Sigmoid colon (tissue), 7 donors: ENCODE results near the gene CD28. TPM values are rescaled to one million over a fixed set of nuclear protein-coding genes. Genes with fewer than 3 reads are reported as not detected.

ENCODE experiments used
- DNase-seq: peaks from one replicate; pipeline ENCODE4 v3.0.0-alpha.2; 2019
- H3K27ac ChIP-seq, 4 donors: fragments of 200-600 bp; sonication (generic); one replicate each; pipeline ENCODE4 v1.5.1; 2016 to 2019; ENCODE audit warnings: mild to moderate bottlenecking in 1 of 4
- H3K27me3 ChIP-seq, 3 donors: fragments of 200-600 bp; sonication (generic); one replicate each; pipeline ENCODE4 v1.5.1; 2019; ENCODE audit warnings: mild to moderate bottlenecking in 1 of 3
- H3K36me3 ChIP-seq, 4 donors: fragments of 200-600 bp; sonication (generic); one replicate each; pipeline ENCODE4 v1.5.1; 2016 to 2019
- H3K4me1 ChIP-seq, 4 donors: fragments of 200-600 bp; sonication (generic); one replicate each; pipeline ENCODE4 v1.5.1; 2017 to 2019
- H3K4me3 ChIP-seq, 4 donors: fragments of 200-600 bp; sonication (generic); one replicate each; pipeline ENCODE4 v1.5.1; 2017 to 2019; ENCODE audit warnings: mild to moderate bottlenecking in 2 of 4, moderate library complexity in 1 of 4
- H3K9me3 ChIP-seq, 4 donors: fragments of 200-600 bp in 3 of 4; sonication (generic) in 3 of 4; one replicate each; pipeline versions ENCODE4 v1.5.1 to v1.6.1; 2013 to 2019
- CTCF ChIP-seq, 4 experiments: fragments of 450-650 bp in 3 of 4; fragments of 200-600 bp in 1 of 4; IDR thresholded peaks; one replicate each; pipeline ENCODE4 v1.5.1; 2016 to 2019; ENCODE audit warnings: antibody characterized with exemption in 4 of 4, mild to moderate bottlenecking in 3 of 4, moderate library complexity in 2 of 4
- EP300 ChIP-seq, 4 donors: sonication (generic); formaldehyde crosslinking; IDR thresholded peaks; one replicate each; pipeline ENCODE4 v1.6.1; 2017; ENCODE audit warnings: antibody characterized with exemption in 4 of 4
- POLR2A ChIP-seq, 2 donors: fragments of 450-650 bp; IDR thresholded peaks; one replicate each; pipeline ENCODE4 v1.6.1; 2016; ENCODE audit warnings: antibody characterized with exemption in 2 of 2, mild to moderate bottlenecking in 2 of 2, moderate library complexity in 2 of 2
- POLR2AphosphoS5 ChIP-seq, 4 donors: sonication (generic); formaldehyde crosslinking; IDR thresholded peaks; one replicate each; pipeline ENCODE4 v1.6.1; 2017; ENCODE audit warnings: antibody characterized with exemption in 4 of 4
- WGBS, 2 donors: extraction: QIAGEN DNeasy Blood & Tissue Kit; methylation state at CpG; one replicate each; pipeline ENCODE4 v1.1.7; 2013; 5-methylcytosine and 5-hydroxymethylcytosine counted together
- intact Hi-C: fragments of 100-400 bp; cut with DNase I; formaldehyde crosslinking; loops from one replicate; pipeline ENCODE4 v1.15.1; 2023
- polyA plus RNA-seq, 3 donors: library from polyadenylated mRNA; stranded (reverse); fragments of 200-250 nt; gene quantifications; one replicate each; pipeline ENCODE4 v1.2.3, GENCODE V29; 2013
- total RNA-seq, 4 donors: library from RNA; depleted of rRNA; stranded (reverse); fragments of >200 nt; gene quantifications; one replicate each; pipeline ENCODE4 v1.1.0, GENCODE V29; 2016
- donor health status: healthy with polysubstance abuse.
- donor health status: Bipolar disorder and iron deficiency.
- donor health status: healthy.

CD28 gene
- total RNA-seq: 1 to 10 TPM in 2 of 4 donors, under 1 TPM in 2; 0.28 to 2.9 (median 0.95) TPM
- 1 to 10 TPM in 2 of 3 donors, under 1 TPM in 1; under 0.01 to 6.2 (median 2.5) TPM for polyA plus RNA-seq

GRCh38 chr2:203706403-203706802 is at the start of gene CD28:
TSS of gene CD28 (plus strand) at chr2:203706639. CDS start at chr2:203706697, 58 bp downstream.
- H3K4me1 ChIP-seq: no peaks in the 10 kb centered on the region
- intact Hi-C loops: no loop called here
- TF ChIP-seq EP300 (IDR thresholded peaks at IDR 0.05) (no peak), CTCF (IDR thresholded peaks at IDR 0.05) (no peak), POLR2A (IDR thresholded peaks at IDR 0.05) (no peak), POLR2AphosphoS5 (IDR thresholded peaks at IDR 0.05) (peak in 1 of 4 donors; percentile 37)
- no peak within 1 kb of the TSS for H3K27ac ChIP-seq
- H3K4me3 ChIP-seq: no peak within 1 kb of the TSS
- H3K36me3 ChIP-seq: no peaks in the 10 kb centered on the region
- no peaks in the 10 kb centered on the region for H3K9me3 ChIP-seq
- 53 to 86% methylated on average over 9 of the region's 9 CpGs for WGBS, 2 donors
- no peaks in the 10 kb centered on the region for H3K27me3 ChIP-seq
- peak; percentile 69 for DNase-seq

GRCh38 chr2:203659331-203660049 is 46.9 kb upstream of the CD28 start:
- H3K4me1 ChIP-seq: no peaks in the 10 kb centered on the region
- no peaks in the 10 kb centered on the region for H3K9me3 ChIP-seq
- TF ChIP-seq POLR2AphosphoS5 (IDR thresholded peaks at IDR 0.05) (no peak), EP300 (IDR thresholded peaks at IDR 0.05) (no peak), POLR2A (IDR thresholded peaks at IDR 0.05) (no peak), CTCF (IDR thresholded peaks at IDR 0.05) (no peak)
- no peak for DNase-seq
- intact Hi-C loops: loop anchor here (10.0 kb wide), 3 partner anchors 155 to 425 kb away; partner anchors contain the start of gene CYP20A1
- WGBS, 2 donors: 56 to 70% methylated on average over 4 of the region's 4 CpGs
- H3K36me3 ChIP-seq: no peaks in the 10 kb centered on the region
- no peak overlapping the region for H3K4me3 ChIP-seq
- no peaks in the 10 kb centered on the region for H3K27me3 ChIP-seq
- peak overlapping the region in 1 of 4 donors; percentile 31 for H3K27ac ChIP-seq

- Histone ChIP-seq H3K4me1 (no peaks in the 10 kb centered on the region), H3K9me3 (no peaks in the 10 kb centered on the region), H3K27ac (no peak overlapping the region), H3K27me3 (no peaks in the 10 kb centered on the region), H3K36me3 (no peaks in the 10 kb centered on the region), H3K4me3 (no peak overlapping the region)
- no peak for TF ChIP-seq EP300 (IDR thresholded peaks at IDR 0.05)
- no peak for TF ChIP-seq POLR2AphosphoS5 (IDR thresholded peaks at IDR 0.05)
- TF ChIP-seq POLR2A (IDR thresholded peaks at IDR 0.05): no peak
- no peak for TF ChIP-seq CTCF (IDR thresholded peaks at IDR 0.05)
- 64 to 91% methylated on average over 2 of the region's 2 CpGs for WGBS, 2 donors
- DNase-seq: no peak
- intact Hi-C loops: no loop called here
Observed at GRCh38 chr2:203660465-203660864, 46.0 kb upstream of the CD28 start.

- Histone ChIP-seq H3K4me3 (no peak overlapping the region), H3K4me1 (no peaks in the 10 kb centered on the region), H3K9me3 (no peaks in the 10 kb centered on the region), H3K36me3 (no peaks in the 10 kb centered on the region), H3K27ac (no peak overlapping the region), H3K27me3 (no peaks in the 10 kb centered on the region)
- intact Hi-C loops: no loop called here
- TF ChIP-seq EP300 (IDR thresholded peaks at IDR 0.05) (no peak), POLR2AphosphoS5 (IDR thresholded peaks at IDR 0.05) (no peak)
- WGBS, 2 donors: 87 to 94% methylated on average over 3 of the region's 3 CpGs
- no peak for DNase-seq
Observed at GRCh38 chr2:203661279-203661908, 45.0 kb upstream of the CD28 start.

GRCh38 chr2:203662487-203662886 is 44.0 kb upstream of the CD28 start:
- Histone ChIP-seq H3K27ac (no peak overlapping the region), H3K36me3 (no peaks in the 10 kb centered on the region), H3K9me3 (no peaks in the 10 kb centered on the region), H3K27me3 (no peaks in the 10 kb centered on the region), H3K4me3 (no peak overlapping the region), H3K4me1 (no peaks in the 10 kb centered on the region)
- no peak for DNase-seq
- no peak for TF ChIP-seq POLR2AphosphoS5 (IDR thresholded peaks at IDR 0.05)
- no peak for TF ChIP-seq CTCF (IDR thresholded peaks at IDR 0.05)
- TF ChIP-seq POLR2A (IDR thresholded peaks at IDR 0.05): no peak
- TF ChIP-seq EP300 (IDR thresholded peaks at IDR 0.05): no peak
- 0 to 41% methylated on average over 1 of the region's 1 CpG for WGBS, 2 donors
- intact Hi-C loops: no loop called here
